ENCODE data around the gene LIPK. TPM values are rescaled to one million over a fixed set of nuclear protein-coding genes. Genes with fewer than 3 reads are reported as not detected.

Gene LIPK
- total and polyA plus RNA-seq, 2 of the 13 experiments (the other 11 are each of a cell fraction or from before 2014, with no cell fraction given): not detected

GRCh38 chr10:88702848-88703597 lies 3.0 kb upstream of the LIPK start (continued):
- peak; percentile 26; the same call in 1 of the 2 replicates for TF ChIP-seq RARA (CRISPR knock-in tag; IDR thresholded peaks at IDR 0.05)
- no peak for TF ChIP-seq SMYD3 (CRISPR knock-in tag; IDR thresholded peaks at IDR 0.05)
- TF ChIP-seq HMG20A (CRISPR knock-in tag; IDR thresholded peaks at IDR 0.05; ENCODE audit: borderline replicate concordance): peak; percentile 26; the same call in 1 of the 2 replicates
- peak; percentile 51; the same call in 1 of the 2 replicates for TF ChIP-seq HOMEZ (CRISPR knock-in tag; IDR thresholded peaks at IDR 0.05; ENCODE audit: low read depth)
- TF ChIP-seq DNMT1 (CRISPR knock-in tag; IDR thresholded peaks at IDR 0.05): no peak
- TF ChIP-seq ZNF562 (CRISPR knock-in tag; IDR thresholded peaks at IDR 0.05; ENCODE audit: borderline replicate concordance): no peak
- TF ChIP-seq ZBTB44 (CRISPR knock-in tag; IDR thresholded peaks at IDR 0.05): no peak
- TF ChIP-seq ZNF644 (CRISPR knock-in tag; IDR thresholded peaks at IDR 0.05; ENCODE audit: low read depth): peak; percentile 60; the same call in 1 of the 2 replicates
- TF ChIP-seq GABPA (IDR thresholded peaks at IDR 0.05; ENCODE audit: low read depth, low read length): no peak
- TF ChIP-seq GABPA (CRISPR knock-in tag; IDR thresholded peaks at IDR 0.05; ENCODE audit: low read depth): peak; percentile 28; the same call in 1 of the 2 replicates
- peak; percentile 35; the same call in 1 of the 2 replicates for TF ChIP-seq TCF7 (IDR thresholded peaks at IDR 0.05; ENCODE audit: low read depth)
- 0 out of 2 replicates have a peak, but pooled peaks have one; percentile 24 for TF ChIP-seq SAP130 (CRISPR knock-in tag; IDR thresholded peaks at IDR 0.05; ENCODE audit: low read depth)
- no peak for TF ChIP-seq CHD2 (IDR thresholded peaks at IDR 0.05; ENCODE audit: low read depth, low read length)
- TF ChIP-seq, protein P1, sequence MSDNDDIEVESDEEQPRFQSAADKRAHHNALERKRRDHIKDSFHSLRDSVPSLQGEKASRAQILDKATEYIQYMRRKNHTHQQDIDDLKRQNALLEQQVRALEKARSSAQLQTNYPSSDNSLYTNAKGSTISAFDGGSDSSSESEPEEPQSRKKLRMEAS (IDR thresholded peaks at IDR 0.05): no peak
- TF ChIP-seq ETV5 (CRISPR knock-in tag; IDR thresholded peaks at IDR 0.05; ENCODE audit: borderline replicate concordance): peak; percentile 68; the same call in 1 of the 2 replicates
- TF ChIP-seq ZSCAN31 (CRISPR knock-in tag; IDR thresholded peaks at IDR 0.05; ENCODE audit: low read depth): no peak
- peak; percentile 94 for TF ChIP-seq SP5 (CRISPR knock-in tag; IDR thresholded peaks at IDR 0.05; ENCODE audit: borderline replicate concordance, low read depth)
- no peak for TF ChIP-seq STAG1 (CRISPR knock-in tag; IDR thresholded peaks at IDR 0.05)
- no peak for TF ChIP-seq CEBPZ (IDR thresholded peaks at IDR 0.05; ENCODE audit: low read length)
- TF ChIP-seq FOXO4 (CRISPR knock-in tag; conservative IDR thresholded peaks at IDR 0.05): no peak
- no peak for TF ChIP-seq HNRNPLL (IDR thresholded peaks at IDR 0.05; ENCODE audit: low read depth, low read length, poor library complexity, severe bottlenecking)
- TF ChIP-seq, protein P2, sequence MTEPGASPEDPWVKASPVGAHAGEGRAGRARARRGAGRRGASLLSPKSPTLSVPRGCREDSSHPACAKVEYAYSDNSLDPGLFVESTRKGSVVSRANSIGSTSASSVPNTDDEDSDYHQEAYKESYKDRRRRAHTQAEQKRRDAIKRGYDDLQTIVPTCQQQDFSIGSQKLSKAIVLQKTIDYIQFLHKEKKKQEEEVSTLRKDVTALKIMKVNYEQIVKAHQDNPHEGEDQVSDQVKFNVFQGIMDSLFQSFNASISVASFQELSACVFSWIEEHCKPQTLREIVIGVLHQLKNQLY (CRISPR knock-in tag; IDR thresholded peaks at IDR 0.05): peak; percentile 31; the same call in 1 of the 2 replicates

Measured in HepG2 (cell line).